HCT116 (cell line): ENCODE data around the gene KCTD4. TPM values are rescaled to one million over a fixed set of nuclear protein-coding genes. Genes with fewer than 3 reads are reported as not detected.

Experiments used
- ATAC-seq: fragments of 200-7000 bp; cut with Tn5 transposase; 2 replicates; pipeline ENCODE4 v1.9.1; 2020; ENCODE audit warnings: mild to moderate bottlenecking, moderate library complexity
- BruUV-seq: library from RNA; stranded (reverse); fragments of 400-500 nt; replicated peaks from 2 replicates; lab custom pipeline; 2021; lab: Mats Ljungman, UMichigan
- CTCF ChIA-PET: fragments of 300-600 bp; sonication (Branson Sonifier 250); formaldehyde crosslinking; loops from one replicate; lab custom pipeline; 2021; ENCODE audit warnings: antibody characterized with exemption; lab: Charles Lee
- POLR2A ChIA-PET: fragments of 300-600, 350-600 bp; sonication (Branson Sonifier 250); formaldehyde crosslinking; loops from one replicate; lab custom pipeline; 2021; ENCODE audit warnings: antibody characterized with exemption; lab: Charles Lee
- RAD21 ChIA-PET, 2 experiments: fragments of 300-600 bp; sonication (Branson Sonifier 250); formaldehyde crosslinking; loops; one replicate each; lab custom pipeline; 2023; ENCODE audit warnings: low total read pairs in 2 of 2; ENCODE audit not compliant: uncharacterized antibody in 2 of 2, unreplicated experiment in 2 of 2, low non-redundant PET in 1 of 2; lab: Charles Lee
- DNase-seq: peaks from one replicate; pipeline ENCODE4 v3.0.0-alpha.2; 2010; ENCODE audit warnings: low read depth, low spot score
- H2AFZ ChIP-seq: fragments of 200-600 bp; shearing (Covaris generic), sonication (generic); 2 replicates; pipeline ENCODE4 v1.6.1; 2017; ENCODE audit warnings: low read depth, mixed run types, mixed read lengths, antibody characterized with exemption, low read length; ENCODE audit not compliant: poor library complexity, severe bottlenecking
- H3K27ac ChIP-seq: 2 replicates; pipeline ENCODE4 v1.5.1; 2012; ENCODE audit warnings: low read depth, low read length
- H3K27me3 ChIP-seq: fragments of 200-600 bp; sonication (generic); 2 replicates; pipeline ENCODE4 v1.6.1; 2016; ENCODE audit warnings: mixed run types, low read length, mixed read lengths; ENCODE audit not compliant: insufficient read depth
- H3K36me3 ChIP-seq, 2 experiments: fragments of 200-500 bp in 1 of 2; fragments of 200-600 bp in 1 of 2; sonication (Bioruptor generic) in 1 of 2; sonication (generic) in 1 of 2; 2 replicates each; pipeline versions ENCODE4 v1.5.1 to v1.6.1; 2014 to 2016; ENCODE audit warnings: low read length in 2 of 2, inconsistent platforms in 1 of 2, mixed read lengths in 1 of 2, mixed run types in 1 of 2; ENCODE audit not compliant: insufficient read depth in 2 of 2, control insufficient read depth in 1 of 2
- H3K4me1 ChIP-seq, 2 experiments: fragments of 200-600 bp in 1 of 2; sonication (generic) in 1 of 2; 2 replicates each; pipeline versions ENCODE4 v1.5.1 to v1.6.1; 2012 to 2017; ENCODE audit warnings: low read length in 2 of 2, inconsistent platforms in 1 of 2, mild to moderate bottlenecking in 1 of 2, mixed read lengths in 1 of 2, mixed run types in 1 of 2, moderate library complexity in 1 of 2; ENCODE audit not compliant: insufficient read depth in 2 of 2, control insufficient read depth in 1 of 2
- H3K4me2 ChIP-seq: fragments of 200-600 bp; sonication (generic); 2 replicates; pipeline ENCODE4 v1.6.1; 2017; ENCODE audit warnings: mixed run types, low read length, mixed read lengths
- H3K4me3 ChIP-seq, 2 experiments: fragments of 200-600 bp in 1 of 2; sonication (generic) in 1 of 2; replicated peaks in 1 of 2; 2 replicates each; pipeline ENCODE4 v1.5.1; 2011 to 2016; ENCODE audit warnings: low read length in 2 of 2, control low read depth in 1 of 2, low read depth in 1 of 2, mild to moderate bottlenecking in 1 of 2, mixed read lengths in 1 of 2, mixed run types in 1 of 2
- H3K79me2 ChIP-seq: fragments of 200-600 bp; sonication (generic); 2 replicates; pipeline ENCODE4 v1.6.1; 2017; ENCODE audit warnings: mild to moderate bottlenecking, mixed run types, low read length, moderate library complexity, mixed read lengths; ENCODE audit not compliant: insufficient read depth
- H3K9ac ChIP-seq: fragments of 200-600 bp; sonication (generic); 2 replicates; pipeline ENCODE4 v1.6.1; 2016; ENCODE audit warnings: low read length, mixed read lengths
- H3K9me2 ChIP-seq: fragments of 200-600 bp; sonication (generic), shearing (Covaris generic); 2 replicates; pipeline ENCODE4 v1.6.1; 2017; ENCODE audit warnings: mixed run types, mild to moderate bottlenecking, moderate library complexity; ENCODE audit not compliant: insufficient read depth
- H3K9me3 ChIP-seq, 2 experiments: fragments of 200-500 bp in 1 of 2; fragments of 200-600 bp in 1 of 2; sonication (Bioruptor generic) in 1 of 2; sonication (generic) in 1 of 2; 2 replicates each; pipeline ENCODE4 v1.6.1; 2014 to 2017; ENCODE audit warnings: low read length in 2 of 2, mixed read lengths in 2 of 2, inconsistent platforms in 1 of 2, low read depth in 1 of 2, mild to moderate bottlenecking in 1 of 2, mixed run types in 1 of 2, moderate library complexity in 1 of 2; ENCODE audit not compliant: control insufficient read depth in 1 of 2, insufficient read depth in 1 of 2
- H4K20me1 ChIP-seq: fragments of 200-600 bp; sonication (generic), shearing (Covaris generic); 2 replicates; pipeline ENCODE4 v1.6.1; 2017; ENCODE audit warnings: mixed run types, mild to moderate bottlenecking, moderate library complexity; ENCODE audit not compliant: insufficient read depth
- ATF3 ChIP-seq: IDR thresholded peaks from 2 replicates; pipeline ENCODE4 v1.6.1; 2012
- EZH2 ChIP-seq: fragments of 200-600 bp; sonication (generic); IDR thresholded peaks from 2 replicates; pipeline ENCODE4 v1.6.1; 2017; ENCODE audit warnings: antibody characterized with exemption, mixed run types
- MAX ChIP-seq: IDR thresholded peaks from 2 replicates; pipeline ENCODE4 v1.6.1; 2012
- RAD21 ChIP-seq: IDR thresholded peaks from 2 replicates; pipeline ENCODE4 v1.6.1; 2012; ENCODE audit warnings: low read depth, mild to moderate bottlenecking
- SIN3A ChIP-seq: IDR thresholded peaks from 2 replicates; pipeline ENCODE4 v1.6.1; 2012; ENCODE audit warnings: low read depth
- SRF ChIP-seq: IDR thresholded peaks from 2 replicates; pipeline ENCODE4 v1.6.1; 2012; ENCODE audit warnings: low read depth
- ZBTB33 ChIP-seq: IDR thresholded peaks from 2 replicates; pipeline ENCODE4 v1.6.1; 2011; ENCODE audit warnings: mild to moderate bottlenecking, low read length, moderate library complexity; ENCODE audit not compliant: insufficient replicate concordance; ENCODE audit errors: extremely low read depth
- intact Hi-C: fragments of 100-400 bp; cut with micrococcal nuclease; formaldehyde crosslinking; loops from 2 replicates; pipeline ENCODE4 v1.10.0; 2022
- total RNA-seq: library from RNA; stranded (reverse); gene quantifications from one replicate; pipeline ENCODE4 v1.2.1, GENCODE V29; 2021; ENCODE audit not compliant: unreplicated experiment

Gene KCTD4
- total RNA-seq, 1 experiment from 2014 or later = not detected

GRCh38 chr13:45206340-45206739 lies 5.5 kb upstream of the KCTD4 start (continued):
- TF ChIP-seq ZBTB33 (no peak), RAD21 (peak; percentile 19), SRF (peak; percentile 35)
- TF ChIP-seq, all 23 proteins: peak for 12

GRCh38 chr13:45205124-45205523 lies 4.3 kb upstream of the KCTD4 start:
- H3K4me2 ChIP-seq = peak overlapping the region; percentile 25; the same call in 1 of the 2 replicates
- 0 out of 2 replicates have a peak overlapping the region, but pooled peaks have one; percentile 10 for H3K9ac ChIP-seq
- H3K9me3 ChIP-seq = no peaks in the 10 kb centered on the region
- H3K4me3 ChIP-seq = no peak overlapping the region
- intact Hi-C loops = no loop called here
- ChIA-PET POLR2A (no interaction called here), CTCF (no interaction called here), RAD21 (no interaction called here)
- peaks cover 57% of the 10 kb centered on the region for H3K79me2 ChIP-seq
- H3K4me1 ChIP-seq = peaks cover 24 to 56% of the 10 kb centered on the region in 2 experiments
- no peaks in the 10 kb centered on the region for H4K20me1 ChIP-seq
- no peak for TF ChIP-seq SRF
- TF ChIP-seq SIN3A = no peak
- no peak for TF ChIP-seq RAD21
- TF ChIP-seq ATF3 = no peak
- TF ChIP-seq EZH2 = no peak
- TF ChIP-seq MAX = no peak
- no peaks in the 10 kb centered on the region for H3K9me2 ChIP-seq
- H2AFZ ChIP-seq = no peak overlapping the region
- DNase-seq (no peak), ATAC-seq (no peak)
- H3K36me3 ChIP-seq = peaks cover 0 to 11% of the 10 kb centered on the region in 2 experiments; a peak in 2 of 4 replicates
- no peaks in the 10 kb centered on the region for H3K27me3 ChIP-seq
- no TSS peak for BruUV-seq
- no peak overlapping the region for H3K27ac ChIP-seq
